Right lobe of liver (tissue), 4 donors: ENCODE measurements around the gene FAM47E.

Experiments
- CTCF ChIP-seq, 4 donors: fragments of 200-600 bp in 3 of 4; fragments of 450-650 bp in 1 of 4; IDR thresholded peaks; one replicate each; pipeline versions ENCODE4 v1.5.1 to v1.8.0; 2016 to 2022; ENCODE audit warnings: antibody characterized with exemption in 4 of 4, mild to moderate bottlenecking in 2 of 4
- POLR2A ChIP-seq: fragments of 450-650 bp; IDR thresholded peaks from one replicate; pipeline ENCODE4 v1.6.1; 2017; ENCODE audit warnings: antibody characterized with exemption, mild to moderate bottlenecking
- donor health status: DM: no; HTN: no; CAD: no.
- donor health status: DM: no; HTN: no; CAD: no.
- donor health status: DM: no; HTN: yes; CAD: no.

- TF ChIP-seq CTCF (IDR thresholded peaks at IDR 0.05) = no peak
- TF ChIP-seq POLR2A = peak; percentile 86
These were observed 57.0 kb downstream of the FAM47E start for GRCh38 chr4:76308548-76308947.
